ENCODE measurements around the gene LMF2. TPM values are rescaled to one million over a fixed set of nuclear protein-coding genes. Genes with fewer than 3 reads are reported as not detected.
A peak's percentile ranks its signal among the peaks of the same experiment; 100 is the strongest.

The LMF2 gene
- polyA plus RNA-seq, 3 donors = 28.1 to 35.2 (median 32.0) TPM

GRCh38 chr22:50505276-50505775 lies 2.2 kb downstream of the LMF2 start:
- no peak for DNase-seq (ENCODE audit: low read depth in 3 of 3, low spot score in 2 of 3)

GRCh38 chr22:50504369-50505211 lies 2.9 kb downstream of the LMF2 start:
- no peak for DNase-seq (ENCODE audit: low read depth in 3 of 3, low spot score in 2 of 3)

DNA sequence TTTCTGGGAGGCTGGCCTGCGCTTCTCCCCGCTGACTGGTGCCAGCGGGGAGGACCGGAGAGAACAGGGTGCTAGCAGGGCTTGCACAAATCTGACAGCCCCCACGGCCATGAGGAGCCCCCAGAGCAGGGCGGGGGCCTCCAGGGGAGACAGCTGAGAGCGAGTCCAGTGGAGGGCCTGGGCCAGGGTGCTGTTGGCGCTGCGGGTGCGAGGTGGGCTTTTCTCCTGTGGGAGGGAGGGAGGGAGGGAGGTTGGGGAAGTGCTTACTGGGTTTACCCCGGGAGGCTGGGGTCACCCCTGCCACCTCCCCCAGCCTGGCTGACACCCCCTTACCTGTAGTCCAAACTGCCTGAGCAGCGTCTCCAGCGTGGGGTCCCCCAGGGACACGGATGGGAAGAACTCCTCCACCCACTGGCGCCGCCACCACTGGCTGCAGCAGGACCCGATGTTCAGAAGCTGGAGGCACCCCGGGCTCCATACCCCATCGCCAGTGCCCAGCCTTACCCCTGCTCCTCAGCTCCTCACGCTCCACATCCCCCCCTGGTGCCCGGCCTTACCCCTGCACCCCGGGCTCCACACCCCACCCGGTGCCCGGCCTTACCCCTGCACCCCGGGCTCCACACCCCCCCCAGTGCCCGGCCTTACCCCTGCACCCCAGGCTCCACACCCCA lies 3.9 kb downstream of the LMF2 start:
- DNase-seq (ENCODE audit: low read depth in 3 of 3, low spot score in 2 of 3) = no peak

DNA sequence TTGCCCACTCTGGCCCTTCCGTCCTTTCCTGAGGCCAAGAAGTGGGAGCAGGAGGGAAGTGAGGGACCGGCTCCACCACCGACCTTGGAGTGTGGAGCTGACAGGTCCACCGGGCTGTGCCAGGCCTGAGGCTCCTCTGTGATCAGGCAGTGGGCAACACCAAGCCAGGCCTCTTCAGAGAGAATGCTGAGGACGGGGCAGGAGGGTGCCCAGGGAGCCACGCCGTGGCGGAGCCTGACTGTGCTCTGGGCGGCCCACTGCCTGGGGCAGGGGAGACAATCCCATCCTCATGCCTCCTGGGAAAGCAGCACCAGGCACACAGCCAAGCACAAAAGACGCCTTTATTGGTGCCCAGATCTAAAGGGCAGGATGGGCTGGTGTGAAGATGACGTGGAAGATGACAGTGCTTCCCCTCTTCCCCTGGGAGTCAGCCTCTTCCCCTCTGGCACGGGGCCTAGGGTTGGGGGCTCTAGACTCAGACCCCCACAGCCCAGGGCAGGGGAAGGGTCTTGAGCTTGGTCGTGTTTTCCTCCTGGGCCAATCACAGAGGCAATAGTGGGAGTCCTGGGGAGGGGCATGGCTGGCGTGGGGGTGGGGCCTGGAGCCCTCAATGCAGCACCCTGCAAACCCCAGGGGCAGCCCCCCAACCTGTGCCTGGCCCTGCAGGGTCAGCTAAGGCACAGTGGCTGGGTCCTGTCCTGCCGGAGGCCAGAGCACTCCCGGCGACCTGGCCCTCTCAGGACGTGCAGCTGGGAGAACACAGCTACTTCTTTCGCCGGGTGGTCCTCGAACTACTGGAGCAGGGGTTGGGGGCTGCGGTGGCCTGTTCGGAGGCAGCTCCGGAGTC lies 4.7 kb downstream of the LMF2 start:
- DNase-seq (ENCODE audit: low read depth in 3 of 3, low spot score in 2 of 3) = no peak

GRCh38 chr22:50502096-50502495 lies 5.4 kb downstream of the LMF2 start:
- DNase-seq (ENCODE audit: low read depth in 3 of 3, low spot score in 2 of 3) = no peak

- DNase-seq (ENCODE audit: low read depth in 3 of 3, low spot score in 2 of 3) = no peak
Measured at GRCh38 chr22:50500452-50500851, 7.0 kb downstream of the LMF2 start.

- peak in 1 of 3 donors; percentile 67 for DNase-seq (ENCODE audit: low read depth in 3 of 3, low spot score in 2 of 3)
Measured at GRCh38 chr22:50498322-50498890, 9.1 kb downstream of the LMF2 start.

DNA sequence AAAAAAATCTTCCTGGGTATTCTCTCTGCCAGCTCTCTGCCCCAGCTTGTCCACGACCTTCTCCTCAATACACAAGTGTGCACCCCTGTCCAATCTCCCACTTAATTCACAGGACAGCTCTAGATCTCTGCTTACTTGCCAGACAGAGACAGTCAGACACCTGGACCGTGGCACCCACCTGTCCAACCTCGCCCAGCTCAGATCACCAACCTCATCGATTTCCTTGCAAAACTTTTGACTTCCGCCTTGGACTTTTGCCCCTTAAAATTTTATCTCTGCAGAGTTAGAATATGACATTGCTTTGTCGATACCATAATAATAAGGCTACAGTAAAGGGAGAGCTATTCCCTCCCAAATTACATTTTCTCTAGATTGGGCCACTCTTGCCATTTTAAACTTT lies 10.4 kb downstream of the LMF2 start:
- no peak for DNase-seq (ENCODE audit: low read depth in 3 of 3, low spot score in 2 of 3)

- no peak for DNase-seq (ENCODE audit: low read depth in 3 of 3, low spot score in 2 of 3)
Measured at GRCh38 chr22:50490531-50491308, 16.8 kb downstream of the LMF2 start.

DNA sequence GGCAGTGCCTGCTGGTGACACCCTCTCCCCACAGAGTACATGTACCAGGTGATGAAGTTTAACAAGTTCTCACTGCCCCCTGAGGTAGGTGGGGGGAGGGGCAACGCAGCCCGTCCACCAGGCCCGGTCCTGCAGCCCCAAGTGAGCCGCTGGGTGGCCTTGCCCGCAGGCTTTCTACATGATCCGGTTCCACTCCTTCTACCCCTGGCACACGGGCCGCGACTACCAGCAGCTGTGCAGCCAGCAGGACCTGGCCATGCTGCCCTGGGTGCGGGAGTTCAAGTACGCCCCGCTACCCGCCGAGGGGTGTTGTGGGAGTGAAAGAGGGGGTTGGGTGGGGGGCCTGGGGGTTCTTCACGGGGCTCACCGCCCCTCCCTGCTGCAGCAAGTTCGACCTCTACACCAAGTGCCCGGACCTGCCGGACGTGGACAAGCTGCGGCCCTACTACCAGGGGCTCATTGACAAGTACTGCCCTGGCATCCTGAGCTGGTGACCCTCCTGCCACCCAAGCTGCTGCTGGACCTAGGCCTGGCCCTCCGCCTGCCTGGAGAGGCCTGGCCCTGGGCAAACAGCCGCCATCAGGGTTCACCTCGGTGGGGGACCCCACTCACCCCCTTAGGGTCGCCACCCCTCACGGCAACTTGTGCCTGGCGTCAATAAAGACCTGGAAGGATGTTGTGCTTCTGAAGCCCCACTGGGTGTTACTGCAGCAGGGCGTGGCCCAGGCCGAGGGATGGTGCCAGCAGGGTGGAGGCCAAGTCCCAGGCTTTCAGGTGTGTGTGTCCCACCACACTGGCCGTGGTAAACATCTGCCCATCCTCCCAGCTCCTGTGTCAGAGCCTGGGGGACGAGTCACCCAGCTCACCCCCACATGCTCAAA lies 17.9 kb downstream of the LMF2 start:
- DNase-seq (ENCODE audit: low read depth in 3 of 3, low spot score in 2 of 3) = no peak

- DNase-seq (ENCODE audit: low read depth in 3 of 3, low spot score in 2 of 3) = no peak
Measured at GRCh38 chr22:50488886-50489285, 18.6 kb downstream of the LMF2 start.

DNA sequence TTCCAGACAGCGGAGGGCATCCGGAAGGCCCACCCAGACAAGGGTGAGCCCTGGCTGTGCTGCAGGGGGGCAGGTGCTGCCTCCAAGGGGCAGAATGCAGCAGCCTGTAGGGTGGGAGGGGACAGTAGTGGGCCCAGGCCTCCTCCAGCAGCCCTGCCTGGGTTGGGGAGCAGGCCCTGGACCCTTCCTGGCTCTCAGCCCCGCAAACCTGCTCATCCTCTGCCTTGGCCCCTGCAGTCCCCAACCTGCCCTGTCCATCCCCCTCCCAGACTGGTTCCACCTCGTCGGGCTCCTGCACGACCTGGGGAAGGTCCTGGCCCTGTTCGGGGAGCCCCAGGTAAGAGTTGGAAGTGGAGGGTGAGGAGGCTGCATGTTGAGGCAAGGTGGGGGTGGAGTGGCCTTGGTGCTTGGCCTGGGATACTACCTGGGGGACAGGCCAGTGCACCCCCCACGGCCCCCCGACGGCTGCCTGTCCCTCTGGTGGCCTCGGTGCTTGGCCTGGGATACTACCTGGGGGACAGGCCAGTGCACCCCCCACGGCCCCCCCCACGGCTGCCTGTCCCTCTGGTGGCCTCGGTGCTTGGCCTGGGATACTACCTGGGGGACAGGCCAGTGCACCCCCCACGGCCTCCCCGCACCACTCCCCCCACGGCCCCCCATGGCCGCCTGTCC lies 19.4 kb downstream of the LMF2 start:
- DNase-seq (ENCODE audit: low read depth in 3 of 3, low spot score in 2 of 3) = no peak

- no peak for DNase-seq (ENCODE audit: low read depth in 3 of 3, low spot score in 2 of 3)
Measured at GRCh38 chr22:50487290-50488005, 20.1 kb downstream of the LMF2 start.

DNA sequence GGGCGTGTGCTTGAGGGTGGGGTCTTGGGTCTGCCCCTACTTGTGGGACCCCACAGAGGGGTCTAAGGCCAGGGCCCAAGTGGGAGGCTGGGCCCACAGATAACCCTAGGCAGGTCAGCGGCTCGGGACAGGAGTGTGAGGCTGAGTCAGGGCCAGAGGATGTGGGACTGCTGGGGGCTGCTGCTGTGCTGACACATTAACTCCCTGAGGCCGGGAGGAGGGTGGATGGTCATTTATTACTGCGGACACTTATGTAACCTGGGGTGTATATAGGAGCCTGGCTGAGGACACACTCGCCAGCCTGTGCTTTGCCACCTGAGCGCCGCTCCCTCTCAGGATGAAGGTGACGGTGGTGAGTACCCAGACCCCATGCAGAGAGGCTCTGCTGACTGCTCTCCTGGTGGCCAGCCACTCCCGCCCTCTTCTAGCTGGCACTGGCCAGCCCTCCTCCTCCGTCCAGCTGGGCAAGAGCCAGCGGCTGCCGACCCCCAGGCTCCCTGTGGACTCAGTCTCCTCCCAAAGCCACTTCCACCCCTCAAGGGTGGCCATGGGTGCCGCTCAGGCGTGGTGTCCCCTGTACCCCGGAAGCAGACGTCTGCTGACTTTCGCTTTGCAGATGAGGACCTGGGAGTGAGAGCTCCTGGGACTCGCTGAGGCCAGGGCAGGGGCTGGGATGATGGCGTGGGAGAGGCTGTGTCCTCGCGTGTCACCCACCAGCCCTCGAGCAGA lies 20.8 kb downstream of the LMF2 start, which contains the start of gene MIOX:
MIOX (plus strand) TSS at position 299 of the 729 bp plus-strand sequence; CDS start at position 338, 39 bp downstream.
- no peak for DNase-seq (ENCODE audit: low read depth in 3 of 3, low spot score in 2 of 3)

DNA sequence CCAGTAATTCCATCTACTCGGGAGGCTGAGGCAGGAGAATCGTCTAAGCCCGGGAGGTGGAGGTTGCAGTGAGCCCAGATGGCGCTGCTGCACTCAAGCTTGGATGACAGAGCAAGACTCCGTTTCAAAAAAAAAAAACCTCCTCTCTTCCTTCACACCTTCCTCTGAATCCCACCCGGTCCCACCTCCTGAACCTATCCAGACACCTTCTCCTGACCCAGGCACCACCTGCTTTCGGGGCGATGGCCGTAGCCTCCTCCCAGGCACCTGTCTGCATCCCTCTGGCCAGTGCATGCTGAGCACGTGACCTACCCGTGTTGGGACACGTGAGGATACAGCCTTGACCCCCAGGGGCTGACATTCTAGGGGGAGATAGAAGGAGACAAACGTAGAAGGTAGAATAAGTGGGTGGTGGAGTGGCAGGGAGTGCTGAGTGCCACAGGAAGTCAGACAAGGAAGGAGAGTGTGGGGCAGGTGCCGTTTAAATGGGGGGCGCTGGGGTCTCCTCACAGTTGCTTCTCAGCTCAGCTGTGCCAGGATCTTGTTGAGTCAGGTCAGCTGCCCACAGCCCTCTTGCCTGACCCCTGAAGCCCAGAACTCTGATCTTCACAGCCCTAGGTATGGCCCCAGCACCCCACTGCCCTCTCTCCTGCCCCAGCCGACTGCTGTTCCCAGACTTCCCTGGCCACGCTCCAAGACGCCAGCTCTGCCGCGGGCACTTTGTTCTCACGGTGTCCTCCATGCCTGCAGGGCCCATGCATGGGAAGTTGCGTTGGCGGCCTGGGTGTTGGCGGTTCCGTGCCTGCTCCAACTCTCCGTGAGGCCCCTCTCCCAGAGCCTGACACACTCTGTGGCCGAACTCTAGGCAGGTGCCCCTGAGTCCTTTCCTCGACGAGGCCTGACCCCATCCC lies 22.0 kb downstream of the LMF2 start:
- no peak for DNase-seq (ENCODE audit: low read depth in 3 of 3, low spot score in 2 of 3)
